Hair follicular keratinocyte (primary cell): Measurements from ENCODE around the gene SPAG17. TPM values are rescaled to one million over a fixed set of nuclear protein-coding genes. Genes with fewer than 3 reads are reported as not detected.

Source experiments
- total RNA-seq: library from RNA; depleted of rRNA; stranded (reverse); fragments of >200 nt; gene quantifications from 2 replicates; pipeline ENCODE4 v1.2.3, GENCODE V29; 2015

Gene SPAG17
- total RNA-seq = 0.08 TPM in 2 replicates

DNA sequence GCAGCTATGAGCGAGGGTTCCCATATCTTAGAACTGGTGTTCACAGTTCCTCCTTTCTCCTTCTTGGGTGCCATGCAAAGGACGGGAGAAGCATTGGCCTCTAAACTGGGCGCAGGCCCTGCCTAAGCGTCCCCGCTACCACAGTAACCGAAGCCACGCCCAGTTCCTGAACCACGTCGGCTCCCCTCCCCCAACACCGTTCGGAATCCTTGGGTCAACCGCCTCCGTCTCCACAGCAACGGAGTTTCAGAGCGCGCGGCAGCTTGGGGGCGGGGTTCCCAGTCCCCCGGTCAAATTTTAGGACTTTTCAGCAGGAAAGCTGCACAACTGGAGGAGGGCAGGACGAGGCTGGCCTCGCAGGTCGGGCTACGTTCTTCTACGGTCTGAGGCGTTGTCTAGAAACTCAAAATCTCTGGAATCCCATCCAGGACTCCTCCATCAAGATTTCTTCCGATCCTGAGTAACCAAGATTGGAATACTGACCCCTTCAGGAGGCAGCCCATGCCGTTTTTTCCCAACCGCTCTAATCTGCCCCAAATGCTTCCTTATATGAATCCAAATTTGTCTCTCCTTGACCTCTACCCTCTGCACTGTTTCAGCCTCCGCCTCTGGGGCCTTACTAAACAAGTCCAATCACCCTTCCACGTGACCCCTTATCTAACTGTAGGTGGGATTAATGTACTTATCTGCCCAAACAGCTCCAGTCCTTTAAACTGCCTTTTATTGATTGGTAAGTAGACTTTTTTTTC is at the start of gene SPAG17:
TSS of gene SPAG17 (minus strand) at position 145 of the 749 bp plus-strand sequence. CDS start at position 74, 71 bp downstream.

DNA sequence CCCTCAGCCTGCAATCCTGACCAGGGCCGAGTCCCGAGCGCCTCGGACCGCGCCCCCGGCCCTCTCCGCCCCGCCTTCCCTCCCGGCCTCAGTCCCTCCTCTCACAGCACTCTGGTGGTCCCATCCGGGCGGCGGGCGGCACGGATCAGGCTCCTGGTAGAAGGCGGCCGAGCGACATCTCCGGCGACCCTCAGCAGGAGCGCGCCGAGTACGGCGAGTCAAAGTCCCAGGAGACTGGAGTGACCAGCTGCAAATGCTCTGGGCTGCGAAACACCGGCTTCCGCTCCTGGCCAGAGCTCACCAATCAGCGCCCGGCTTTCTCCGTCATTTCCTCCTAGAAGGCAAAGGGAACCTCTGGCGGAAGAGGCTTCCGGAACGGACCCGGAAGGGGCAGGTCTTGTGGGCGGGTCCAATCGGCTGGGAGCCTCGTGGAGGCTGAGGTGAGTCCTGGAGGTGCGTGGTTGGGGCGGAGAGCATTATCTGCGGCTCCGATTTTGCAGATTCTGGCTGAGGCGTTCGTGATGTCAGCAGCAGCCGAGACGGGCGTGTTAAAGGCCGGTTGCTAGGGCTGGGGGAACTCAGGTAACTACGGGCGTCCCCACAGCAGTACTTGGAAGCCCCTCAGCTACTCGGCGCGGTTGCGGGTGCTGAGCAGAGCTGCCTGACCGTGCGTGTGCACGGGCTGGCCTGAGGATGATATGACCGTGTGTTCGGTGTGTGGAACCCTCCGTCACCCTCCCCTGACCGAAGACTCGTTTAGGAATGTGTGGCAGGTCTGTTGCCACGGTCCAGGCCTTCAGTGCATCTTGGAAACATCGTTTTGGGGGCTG is 255.5 kb downstream of the SPAG17 start, which contains the start of the genes GDAP2 and WDR3:
TSS of gene GDAP2 (minus strand) at position 279 of the 830 bp plus-strand sequence. CDS start 9,264 bp downstream, outside the sequence.
TSS of gene WDR3 (plus strand) at position 397 of the 830 bp plus-strand sequence. CDS start 3,581 bp downstream, outside the sequence.

